ENCODE data around the gene PAGE1.
"Not testable (repeated sequence)": the region's sequence is repeated elsewhere in the genome, so short reads cannot be mapped to it uniquely, and the experiment has no call there.

The PAGE1 gene

GRCh38 chrX:49695276-49696180 is at the start of gene PAGE1:
Gene PAGE1 (minus strand): TSS chrX:49695984. CDS start chrX:49694770, 1,214 bp downstream.
- DNase-seq (ENCODE audit: low read depth in 2 of 3, low spot score in 2 of 3), result no peak

- not testable (repeated sequence) for DNase-seq (ENCODE audit: low read depth in 2 of 3, low spot score in 2 of 3)
Observed at GRCh38 chrX:49741501-49741900, 45.7 kb upstream of the PAGE1 start.

- no peak for DNase-seq (ENCODE audit: low read depth in 2 of 3, low spot score in 2 of 3)
Observed at GRCh38 chrX:49727847-49728246, 32.1 kb upstream of the PAGE1 start.

- no peak for DNase-seq (ENCODE audit: low read depth in 2 of 3, low spot score in 2 of 3)
Observed at GRCh38 chrX:49726966-49727365, 31.2 kb upstream of the PAGE1 start.

- DNase-seq (ENCODE audit: low read depth in 2 of 3, low spot score in 2 of 3), result no peak
Observed at GRCh38 chrX:49725923-49726904, 30.4 kb upstream of the PAGE1 start.

GRCh38 chrX:49725401-49725800 is 29.6 kb upstream of the PAGE1 start:
- DNase-seq (ENCODE audit: low read depth in 2 of 3, low spot score in 2 of 3), result no peak

- DNase-seq (ENCODE audit: low read depth in 2 of 3, low spot score in 2 of 3), result not testable (repeated sequence)
Observed at GRCh38 chrX:49720106-49720505, 24.3 kb upstream of the PAGE1 start.

GRCh38 chrX:49712577-49712976 is 16.8 kb upstream of the PAGE1 start:
- no peak for DNase-seq (ENCODE audit: low read depth in 2 of 3, low spot score in 2 of 3)

GRCh38 chrX:49710744-49711319 is 15.0 kb upstream of the PAGE1 start:
- no peak for DNase-seq (ENCODE audit: low read depth in 2 of 3, low spot score in 2 of 3)

- no peak for DNase-seq (ENCODE audit: low read depth in 2 of 3, low spot score in 2 of 3)
Observed at GRCh38 chrX:49704691-49705404, 9.1 kb upstream of the PAGE1 start.

GRCh38 chrX:49701933-49702332 is 6.1 kb upstream of the PAGE1 start:
- DNase-seq (ENCODE audit: low read depth in 2 of 3, low spot score in 2 of 3), result no peak

- no peak for DNase-seq (ENCODE audit: low read depth in 2 of 3, low spot score in 2 of 3)
Observed at GRCh38 chrX:49701323-49701722, 5.5 kb upstream of the PAGE1 start.

GRCh38 chrX:49675075-49675719 is 20.6 kb downstream of the PAGE1 start:
- no peak for DNase-seq (ENCODE audit: low read depth in 2 of 3, low spot score in 2 of 3)

- DNase-seq (ENCODE audit: low read depth in 2 of 3, low spot score in 2 of 3), result no peak
Observed at GRCh38 chrX:49673394-49673793, 22.4 kb downstream of the PAGE1 start.

GRCh38 chrX:49664824-49665223 is 31.0 kb downstream of the PAGE1 start:
- no peak for DNase-seq (ENCODE audit: low read depth in 2 of 3, low spot score in 2 of 3)

- no peak for DNase-seq (ENCODE audit: low read depth in 2 of 3, low spot score in 2 of 3)
Observed at GRCh38 chrX:49661881-49662280, 33.9 kb downstream of the PAGE1 start.

GRCh38 chrX:49659771-49660170 is 36.0 kb downstream of the PAGE1 start:
- no peak for DNase-seq (ENCODE audit: low read depth in 2 of 3, low spot score in 2 of 3)

GRCh38 chrX:49656533-49656932 is 39.3 kb downstream of the PAGE1 start:
- no peak for DNase-seq (ENCODE audit: low read depth in 2 of 3, low spot score in 2 of 3)

GRCh38 chrX:49644991-49645637 is 50.7 kb downstream of the PAGE1 start:
- DNase-seq (ENCODE audit: low read depth in 2 of 3, low spot score in 2 of 3), result no peak

All from activated CD8-positive, alpha-beta memory T cell treated with anti-CD3 and anti-CD28 coated beads for 48 hours (primary cell).